A549 treated with CpdA at 1 μM for 4 hours (cell line): Measurements from ENCODE around the gene HES5. TPM values are rescaled to one million over a fixed set of nuclear protein-coding genes. Genes with fewer than 3 reads are reported as not detected.

Experiments
- total RNA-seq: library from RNA; stranded (reverse); fragments of 200-300 nt; extraction: Qiagen RNA extraction; gene quantifications from 5 replicates; pipeline ENCODE4 v1.2.3, GENCODE V29; 2022; ENCODE audit warnings: low read depth

The HES5 gene, protein sequence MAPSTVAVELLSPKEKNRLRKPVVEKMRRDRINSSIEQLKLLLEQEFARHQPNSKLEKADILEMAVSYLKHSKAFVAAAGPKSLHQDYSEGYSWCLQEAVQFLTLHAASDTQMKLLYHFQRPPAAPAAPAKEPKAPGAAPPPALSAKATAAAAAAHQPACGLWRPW
- not detected in 5 replicates for total RNA-seq

DNA sequence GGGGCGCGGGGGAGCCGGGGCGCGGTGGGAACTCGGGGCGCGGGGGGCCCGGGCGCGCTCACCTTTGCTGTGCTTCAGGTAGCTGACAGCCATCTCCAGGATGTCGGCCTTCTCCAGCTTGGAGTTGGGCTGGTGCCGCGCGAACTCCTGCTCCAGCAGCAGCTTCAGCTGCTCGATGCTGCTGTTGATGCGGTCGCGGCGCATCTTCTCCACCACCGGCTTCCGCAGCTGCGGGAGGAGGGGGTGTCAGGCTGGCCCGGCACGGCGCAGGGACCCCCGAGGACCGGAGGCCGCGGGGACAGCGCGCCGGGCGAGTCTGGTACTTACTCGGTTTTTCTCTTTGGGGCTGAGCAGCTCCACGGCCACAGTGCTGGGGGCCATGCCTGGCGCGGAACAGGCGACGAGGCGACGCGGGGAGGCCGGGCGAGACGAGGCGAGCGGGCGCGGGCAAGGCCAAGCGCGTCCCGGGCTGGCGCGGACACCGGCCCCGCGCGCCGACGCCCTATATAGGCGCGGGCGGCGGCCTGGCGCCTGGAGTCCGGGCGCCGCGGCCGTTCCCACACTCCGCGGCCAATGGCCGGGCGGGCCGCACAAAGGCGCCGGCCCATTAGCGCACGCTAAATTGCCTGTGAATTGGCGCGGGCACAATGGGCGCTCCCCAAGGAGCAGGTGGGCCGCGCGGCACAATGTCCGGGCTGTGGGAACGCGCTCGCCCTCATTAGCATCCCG is at the start of gene HES5:
HES5 (minus strand) TSS at position 480 of the 729 bp plus-strand sequence; CDS start at position 381, 99 bp downstream.

GRCh38 chr1:2556277-2556677 is 26.2 kb upstream of the HES5 start, which contains the start of gene TNFRSF14:
Gene TNFRSF14 (plus strand): TSS chr1:2556371. CDS start chr1:2556665, 294 bp downstream.

GRCh38 chr1:2525920-2526823 is 3.9 kb downstream of the HES5 start, which contains the start of gene PANK4:
Gene PANK4 (minus strand): TSS chr1:2526596. CDS start chr1:2526587, 9 bp downstream.

Other genes starting within 250 kb of the HES5 start
- 5.6 to 7.3 TPM (median 6.3 TPM) in 5 replicates for gene MORN1, start 138.7 kb downstream of the HES5 start, total RNA-seq
- 91.9 to 132 TPM (median 121 TPM) in 5 replicates for gene RER1, start 138.4 kb downstream of the HES5 start, total RNA-seq
- 17.7 to 23.7 TPM (median 20.8 TPM) in 5 replicates for gene PEX10, start 117.7 kb downstream of the HES5 start, total RNA-seq
- 0.15 to 0.41 TPM (median 0.34 TPM) in 5 replicates for gene PLCH2, start 54.0 kb downstream of the HES5 start, total RNA-seq
- 9.2 to 12.0 TPM (median 9.9 TPM) in 5 replicates for gene PANK4, start 3.7 kb downstream of the HES5 start, total RNA-seq
- gene TNFRSF14, start 26.1 kb upstream of the HES5 start, total RNA-seq: 0.08 to 0.22 TPM (median 0.16 TPM) in 4 of 5 replicates, not detected in the other
- 15.9 to 22.1 TPM (median 19.3 TPM) in 5 replicates for gene PRXL2B, start 56.5 kb upstream of the HES5 start, total RNA-seq
- gene MMEL1, start 102.8 kb upstream of the HES5 start, total RNA-seq: 0.11 to 0.35 TPM in 2 of 5 replicates, not detected in the others